ENCODE results near the gene ADAP1.

GRCh38 chr7:935874-936385 is 18.6 kb downstream of the ADAP1 start:
- TF ChIP-seq CTCF (IDR thresholded peaks at IDR 0.05) (no peak), POLR2A (IDR thresholded peaks at IDR 0.05) (no peak), POLR2AphosphoS5 (IDR thresholded peaks at IDR 0.05) (no peak), EP300 (IDR thresholded peaks at IDR 0.05; ENCODE audit: low read depth) (no peak)

Data from transverse colon (tissue), 4 donors.